COLO829 (cell line): ENCODE measurements around the gene AANAT.
"Not testable (repeated sequence)": the region's sequence is repeated elsewhere in the genome, so short reads cannot be mapped to it uniquely, and the experiment has no call there.

Source experiments
- DNase-seq: peaks from one replicate; pipeline ENCODE4 v3.0.0; 2012; ENCODE audit warnings: low spot score

The AANAT gene

DNA sequence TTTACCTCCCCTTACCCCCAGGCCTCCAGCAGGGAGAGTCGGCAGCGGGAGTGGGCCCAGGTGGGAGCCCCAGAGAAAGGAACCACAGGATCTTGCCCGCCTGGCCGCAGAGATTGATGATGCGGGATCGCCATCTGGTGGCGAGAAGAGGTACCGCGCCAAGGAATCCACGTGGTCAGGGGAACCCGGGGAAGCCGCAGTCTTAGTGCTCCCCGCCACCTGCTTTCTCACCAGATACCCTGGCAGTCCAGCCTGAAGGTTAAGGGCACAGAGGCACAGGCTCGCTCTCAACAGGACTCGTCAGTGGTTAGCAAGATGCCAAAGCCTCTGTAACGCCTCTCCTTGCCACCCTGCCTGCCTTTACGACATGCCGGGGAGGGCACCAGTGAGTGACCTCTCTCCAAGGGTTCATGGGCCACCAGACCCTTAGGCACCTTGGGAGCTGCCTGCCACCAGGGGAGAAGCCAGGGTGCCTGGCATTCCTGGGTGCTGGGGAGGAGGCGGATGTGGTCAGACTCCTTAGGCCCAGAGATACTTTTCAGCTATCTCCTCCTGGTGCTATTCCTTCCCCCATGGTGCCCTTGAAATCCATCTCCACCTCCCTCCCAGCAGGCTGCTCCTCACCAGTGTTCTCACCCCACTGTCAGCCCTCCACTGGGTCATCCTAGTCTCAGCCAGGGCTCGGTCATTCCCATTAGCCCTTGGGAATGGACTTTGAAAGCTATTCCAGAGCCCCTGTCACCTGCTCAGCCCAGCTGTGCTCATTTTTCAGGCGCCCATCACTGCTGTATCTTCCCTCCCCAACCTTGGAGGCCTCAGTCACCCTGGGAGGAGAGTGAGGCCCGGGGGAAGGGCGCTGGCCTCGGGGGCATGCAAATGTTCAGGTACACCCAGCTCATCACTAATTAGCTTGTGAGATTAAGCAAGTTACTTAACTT lies 39.3 kb downstream of the AANAT start:
- peak; percentile 69 for DNase-seq

DNA sequence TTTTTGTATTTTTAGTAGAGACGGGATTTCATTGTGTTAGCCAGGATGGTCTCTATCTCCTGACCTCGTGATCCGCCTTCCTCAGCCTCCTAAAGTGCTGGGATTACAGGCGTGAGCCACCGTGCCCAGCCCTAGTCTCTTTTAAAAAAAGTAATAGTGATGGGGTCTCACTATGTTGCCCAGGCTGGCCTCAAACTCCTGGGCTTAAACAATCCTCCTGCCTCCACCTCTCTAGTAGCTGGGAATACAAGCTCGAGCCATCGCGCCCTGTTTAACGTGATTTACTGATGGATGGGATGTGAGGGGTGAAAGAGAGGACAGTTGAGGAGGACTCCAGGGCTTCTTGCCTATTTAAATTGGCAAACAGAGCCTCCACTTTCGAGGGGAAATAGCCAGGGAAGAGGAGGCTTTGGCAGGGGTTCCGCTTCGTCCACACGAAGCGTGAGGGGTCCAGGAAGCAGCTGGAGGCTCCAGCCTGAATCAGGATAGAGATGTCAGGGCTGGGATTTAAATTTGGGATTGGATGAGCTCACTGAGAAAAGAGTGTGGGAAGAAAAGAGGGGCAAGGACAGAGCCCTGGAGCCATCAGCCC lies 41.2 kb downstream of the AANAT start:
- DNase-seq, result not testable (repeated sequence)

DNA sequence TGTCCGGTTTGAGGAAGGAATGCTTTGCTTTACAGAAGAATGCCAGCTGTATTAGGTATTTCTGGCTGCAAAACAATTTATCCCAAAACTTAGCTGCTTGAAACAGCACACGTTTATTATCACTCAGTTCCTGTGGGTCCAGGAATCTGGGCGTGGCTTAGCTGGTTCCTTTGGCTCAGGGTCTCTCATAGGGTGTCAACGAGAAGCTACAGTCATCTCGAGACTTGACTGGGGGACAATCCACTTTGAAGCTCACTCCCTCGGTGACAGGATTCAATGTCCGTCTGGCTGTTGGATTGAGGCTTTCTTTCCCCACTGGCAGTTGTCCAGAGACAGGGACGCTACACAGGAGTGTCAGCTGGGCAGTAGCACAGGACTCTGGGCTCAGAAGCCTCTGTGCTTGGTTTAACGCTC lies 43.4 kb downstream of the AANAT start:
- no peak for DNase-seq

DNA sequence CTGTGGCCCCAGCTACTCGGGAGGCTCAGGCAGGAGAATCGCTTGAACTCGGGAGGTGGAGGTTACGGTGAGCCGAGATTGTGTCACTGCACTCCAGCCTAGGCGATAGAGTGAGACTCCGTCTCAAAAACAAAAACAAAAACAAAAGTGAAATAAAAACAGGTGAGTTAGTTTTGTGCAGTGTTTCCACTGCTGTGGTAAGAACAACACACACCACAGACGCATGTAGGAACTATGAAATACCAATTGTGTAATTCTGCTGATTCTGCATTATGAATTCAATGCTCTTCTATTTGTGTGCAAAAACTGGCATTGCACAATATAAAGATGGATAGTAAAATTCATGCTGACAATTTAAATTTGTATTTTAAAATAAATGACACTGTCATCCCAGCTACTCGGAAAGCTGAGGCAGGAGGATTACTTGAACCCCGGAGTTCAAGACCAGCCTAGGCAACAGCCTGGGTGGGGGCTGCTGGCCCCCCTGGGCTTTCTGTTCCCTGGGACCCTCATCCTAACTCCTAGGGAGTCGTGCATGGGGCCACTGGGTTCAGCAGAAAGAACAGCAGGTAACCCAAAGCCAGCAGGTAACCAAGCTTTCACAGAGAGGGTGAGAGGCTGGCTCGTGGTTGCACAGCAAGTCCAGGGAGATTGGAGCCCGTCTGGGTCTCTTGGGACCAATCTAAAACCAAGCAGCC lies 44.4 kb downstream of the AANAT start:
- no peak for DNase-seq

DNA sequence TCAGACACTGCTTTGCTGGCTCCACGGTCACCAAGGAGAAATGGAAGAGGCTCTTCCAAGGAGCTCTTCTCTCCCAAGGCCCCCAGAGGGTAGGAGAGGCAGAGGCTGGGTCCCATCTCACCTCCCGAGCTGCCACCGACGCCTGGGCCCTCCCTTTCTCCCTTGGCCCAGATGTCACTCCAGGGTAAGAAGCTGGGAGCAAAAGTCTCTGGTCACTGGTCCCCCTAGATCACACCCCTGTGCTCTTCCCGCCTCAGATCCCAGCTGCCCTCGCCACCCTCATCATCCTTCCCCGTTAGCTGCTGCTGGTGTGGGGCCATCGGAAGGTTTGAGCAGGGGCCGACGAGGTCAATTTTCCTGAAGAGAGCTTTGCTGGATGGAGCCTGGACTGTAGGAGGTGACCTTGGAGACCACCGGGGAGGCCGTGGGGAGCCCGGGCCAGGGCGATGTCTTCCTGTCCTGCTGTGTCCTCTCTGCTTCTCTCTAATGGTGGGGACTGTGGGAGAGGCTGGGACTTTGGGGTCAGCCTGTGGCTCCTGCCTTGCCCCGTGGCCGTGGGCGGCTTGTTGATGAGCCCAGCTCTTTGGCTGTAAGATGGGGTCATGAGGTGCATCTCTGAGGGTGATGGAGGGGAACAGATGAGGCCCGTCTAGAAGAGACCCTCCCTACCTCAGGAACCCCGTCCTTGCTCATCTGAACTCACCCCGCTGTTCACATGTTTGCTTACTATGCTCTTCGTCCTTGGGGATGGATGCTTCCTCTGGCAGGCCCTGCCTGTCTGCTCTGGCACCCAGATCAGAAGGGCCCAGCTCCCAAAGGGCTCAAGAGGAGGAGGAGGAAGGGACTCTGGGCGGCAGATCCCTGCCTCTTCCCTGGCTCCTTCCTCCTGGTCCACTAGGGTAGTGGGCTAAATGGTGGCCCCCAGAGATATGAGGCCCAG lies 45.2 kb downstream of the AANAT start:
- no peak for DNase-seq

DNA sequence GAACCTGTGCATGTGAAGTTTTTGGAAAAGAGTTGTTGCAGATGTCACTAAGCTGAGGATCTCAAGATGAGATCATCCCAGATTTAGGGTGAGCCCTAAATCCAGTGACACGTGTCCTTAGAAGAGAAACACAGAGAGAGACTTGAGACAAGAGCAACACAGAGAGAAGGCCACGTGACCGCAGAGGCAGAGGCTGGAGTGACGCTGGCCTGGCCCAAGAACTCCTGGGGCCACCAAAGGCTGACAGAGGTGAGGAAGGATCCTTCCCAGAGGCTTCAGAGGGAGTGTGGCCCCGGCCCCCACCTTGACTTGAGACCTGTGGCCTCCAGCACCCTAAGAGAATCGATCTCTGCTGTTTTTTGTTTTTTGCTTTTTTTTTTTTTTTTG lies 45.9 kb downstream of the AANAT start:
- DNase-seq, result no peak

DNA sequence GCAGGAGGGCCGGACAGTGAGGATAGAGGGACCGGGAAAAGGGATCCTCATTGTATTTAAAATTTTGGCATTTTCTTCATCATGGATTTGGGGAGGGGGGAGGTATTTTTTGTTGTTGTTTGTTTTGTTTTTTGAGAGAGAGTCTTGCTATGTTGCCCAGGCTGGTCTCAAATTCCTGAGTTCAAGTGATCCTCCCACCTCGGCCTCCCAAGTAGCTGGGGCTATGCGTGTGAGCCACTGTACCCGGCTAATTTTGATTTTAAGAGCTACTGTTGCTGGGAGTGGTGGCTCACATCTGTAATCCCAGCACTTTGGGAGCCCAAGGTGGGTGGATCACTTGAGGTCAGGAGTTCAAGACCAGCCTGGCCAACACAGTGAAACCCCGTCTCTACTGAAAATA lies 47.0 kb downstream of the AANAT start:
- not testable (repeated sequence) for DNase-seq

DNA sequence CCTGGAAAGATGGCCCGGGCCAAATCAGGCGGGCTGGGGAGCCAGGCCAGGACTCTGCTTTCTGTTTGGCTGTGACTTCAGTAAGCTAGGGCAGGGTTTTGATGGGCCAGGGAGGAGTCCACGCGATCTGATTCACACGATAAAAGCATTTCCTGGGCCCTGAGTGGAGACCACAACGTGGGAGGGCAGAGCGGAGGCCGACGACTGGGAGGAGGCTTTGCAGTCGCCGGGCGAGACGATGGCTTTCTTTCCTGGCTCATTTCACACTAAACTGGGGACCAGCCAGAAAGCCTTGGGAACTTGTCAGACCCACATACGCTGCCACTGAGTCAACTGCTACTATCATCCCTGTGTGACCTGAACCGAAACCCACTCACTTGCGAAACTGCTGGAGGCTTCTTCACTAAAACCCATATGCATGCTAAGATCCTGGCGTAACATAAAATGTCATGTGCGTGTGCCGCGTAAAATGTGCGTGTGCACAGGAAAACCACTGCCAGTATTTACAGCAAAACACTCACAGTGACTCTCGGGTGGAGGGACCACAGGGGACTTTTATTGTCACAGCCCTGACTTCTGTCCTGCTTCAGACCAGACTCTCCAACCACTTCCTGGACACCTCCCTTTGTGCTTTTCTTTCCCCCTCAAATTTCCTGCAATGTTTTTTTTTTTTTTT lies 48.0 kb downstream of the AANAT start:
- no peak for DNase-seq

DNA sequence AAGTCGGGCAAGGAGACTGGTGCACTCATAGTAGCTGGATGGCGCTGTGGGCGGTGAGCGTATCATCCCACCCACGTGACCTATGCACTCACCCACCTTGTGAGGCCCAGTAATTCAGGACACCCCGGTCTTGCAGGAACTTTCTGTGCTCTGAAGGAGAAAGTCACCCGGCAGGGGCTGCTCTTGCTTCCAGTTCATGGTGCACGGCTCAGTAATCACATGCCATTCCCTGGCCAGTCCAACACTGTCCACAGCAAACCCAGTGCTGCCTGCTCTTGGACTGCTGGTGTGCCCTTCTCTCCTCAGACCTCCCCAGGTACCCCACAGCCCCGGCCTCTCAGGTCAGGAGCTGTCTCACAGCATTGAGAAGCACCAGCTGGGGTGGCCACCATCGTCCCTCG lies 50.2 kb downstream of the AANAT start:
- no peak for DNase-seq

DNA sequence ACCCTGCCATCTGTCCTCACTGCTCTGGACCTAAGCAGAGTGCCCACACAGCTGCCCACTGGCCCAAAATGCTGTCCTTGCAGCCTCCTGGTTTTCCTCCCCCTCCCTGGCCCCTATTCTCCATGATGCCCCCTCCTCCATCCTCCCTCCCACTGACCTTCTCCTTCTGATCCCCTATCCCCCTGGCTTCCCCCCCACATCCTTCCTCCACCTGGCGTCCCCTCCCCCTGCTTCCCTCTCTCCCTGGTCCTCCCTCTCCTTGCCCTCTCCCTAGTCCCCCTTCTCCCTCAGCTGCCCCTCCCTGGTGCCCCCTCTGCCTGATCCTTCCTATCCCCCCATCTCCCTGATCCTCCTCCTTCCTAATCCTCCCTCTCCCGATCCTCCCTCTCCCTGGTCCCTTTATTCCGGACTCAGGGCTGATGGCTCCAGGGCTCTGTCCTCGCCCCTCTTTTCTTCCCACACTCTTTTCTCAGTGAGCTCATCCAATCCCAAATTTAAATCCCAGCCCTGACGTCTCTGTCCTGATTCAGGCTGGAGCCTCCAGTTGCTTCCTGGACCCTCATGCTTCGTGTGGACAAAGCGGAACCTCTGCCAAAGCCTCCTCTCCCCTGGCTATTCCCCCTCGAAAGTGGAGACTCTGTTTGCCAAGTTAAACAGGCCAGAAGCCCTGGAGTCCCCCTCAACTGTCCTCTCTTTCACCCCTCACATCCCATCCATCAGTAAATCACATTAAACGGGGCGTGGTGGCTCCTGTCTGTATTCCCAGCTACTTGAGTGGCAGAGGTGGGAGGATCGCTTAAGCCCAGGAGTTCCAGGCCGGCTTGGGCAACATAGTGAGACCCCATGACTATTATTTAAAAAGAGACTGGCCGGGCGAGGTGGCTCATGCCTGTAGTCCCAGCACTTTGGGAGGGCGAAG lies 51.9 kb downstream of the AANAT start:
- no peak for DNase-seq
